Measurements from ENCODE around the gene CD8B.

- TF ChIP-seq POLR2AphosphoS5 (IDR thresholded peaks at IDR 0.05), result no peak
- no peak for TF ChIP-seq POLR2A (IDR thresholded peaks at IDR 0.05)
- TF ChIP-seq CTCF (IDR thresholded peaks at IDR 0.05), result no peak
These were observed 86.8 kb downstream of the CD8B start for GRCh38 chr2:86774862-86775261.

All from sigmoid colon (tissue), 4 donors.